HEK293T (cell line): Measurements from ENCODE around the gene IRF2BP2.
A peak's percentile ranks its signal among the peaks of the same experiment; 100 is the strongest.

Source experiments
- ARNT ChIP-seq: fragments of 450-650 bp; IDR thresholded peaks from 2 replicates; pipeline ENCODE4 v1.6.1; 2017; ENCODE audit warnings: mild to moderate bottlenecking
- BHLHE40 ChIP-seq: fragments of 450-650 bp; IDR thresholded peaks from 2 replicates; pipeline ENCODE4 v1.6.1; 2016; ENCODE audit warnings: mild to moderate bottlenecking, moderate library complexity, borderline replicate concordance
- CTBP1 ChIP-seq: fragments of 450-650 bp; IDR thresholded peaks from 2 replicates; pipeline ENCODE4 v1.6.1; 2016; ENCODE audit warnings: borderline replicate concordance
- ELF4 ChIP-seq: fragments of 450-650 bp; IDR thresholded peaks from 2 replicates; pipeline ENCODE4 v1.6.1; 2017; ENCODE audit warnings: antibody characterized with exemption
- FOXA1 ChIP-seq: fragments of 450-650 bp; IDR thresholded peaks from 2 replicates; pipeline ENCODE4 v1.6.1; 2016; ENCODE audit warnings: mild to moderate bottlenecking
- FOXK2 ChIP-seq: fragments of 450-650 bp; IDR thresholded peaks from 2 replicates; pipeline ENCODE4 v1.6.1; 2016; ENCODE audit warnings: mild to moderate bottlenecking
- FOXM1 ChIP-seq: fragments of 450-650 bp; IDR thresholded peaks from 2 replicates; pipeline ENCODE4 v1.6.1; 2017; ENCODE audit warnings: mild to moderate bottlenecking, borderline replicate concordance
- HDGF ChIP-seq: fragments of 450-650 bp; IDR thresholded peaks from 2 replicates; pipeline ENCODE4 v1.6.1; 2017; ENCODE audit warnings: antibody characterized with exemption, borderline replicate concordance
- L3MBTL2 ChIP-seq: fragments of 450-650 bp; conservative IDR thresholded peaks from 2 replicates; pipeline ENCODE4 v1.6.1; 2016; ENCODE audit warnings: mild to moderate bottlenecking
- NFRKB ChIP-seq: fragments of 450-650 bp; IDR thresholded peaks from 2 replicates; pipeline ENCODE4 v1.6.1; 2016; ENCODE audit warnings: mild to moderate bottlenecking, moderate library complexity
- PKNOX1 ChIP-seq: fragments of 450-650 bp; IDR thresholded peaks from 2 replicates; pipeline ENCODE4 v1.6.1; 2016
- SP1 ChIP-seq: fragments of 450-650 bp; IDR thresholded peaks from 2 replicates; pipeline ENCODE4 v1.6.1; 2017
- SUZ12 ChIP-seq: fragments of 450-650 bp; IDR thresholded peaks from 2 replicates; pipeline ENCODE4 v1.6.1; 2016; ENCODE audit warnings: mild to moderate bottlenecking
- TARDBP ChIP-seq: fragments of 450-650 bp; IDR thresholded peaks from 2 replicates; pipeline ENCODE4 v1.6.1; 2016

DNA sequence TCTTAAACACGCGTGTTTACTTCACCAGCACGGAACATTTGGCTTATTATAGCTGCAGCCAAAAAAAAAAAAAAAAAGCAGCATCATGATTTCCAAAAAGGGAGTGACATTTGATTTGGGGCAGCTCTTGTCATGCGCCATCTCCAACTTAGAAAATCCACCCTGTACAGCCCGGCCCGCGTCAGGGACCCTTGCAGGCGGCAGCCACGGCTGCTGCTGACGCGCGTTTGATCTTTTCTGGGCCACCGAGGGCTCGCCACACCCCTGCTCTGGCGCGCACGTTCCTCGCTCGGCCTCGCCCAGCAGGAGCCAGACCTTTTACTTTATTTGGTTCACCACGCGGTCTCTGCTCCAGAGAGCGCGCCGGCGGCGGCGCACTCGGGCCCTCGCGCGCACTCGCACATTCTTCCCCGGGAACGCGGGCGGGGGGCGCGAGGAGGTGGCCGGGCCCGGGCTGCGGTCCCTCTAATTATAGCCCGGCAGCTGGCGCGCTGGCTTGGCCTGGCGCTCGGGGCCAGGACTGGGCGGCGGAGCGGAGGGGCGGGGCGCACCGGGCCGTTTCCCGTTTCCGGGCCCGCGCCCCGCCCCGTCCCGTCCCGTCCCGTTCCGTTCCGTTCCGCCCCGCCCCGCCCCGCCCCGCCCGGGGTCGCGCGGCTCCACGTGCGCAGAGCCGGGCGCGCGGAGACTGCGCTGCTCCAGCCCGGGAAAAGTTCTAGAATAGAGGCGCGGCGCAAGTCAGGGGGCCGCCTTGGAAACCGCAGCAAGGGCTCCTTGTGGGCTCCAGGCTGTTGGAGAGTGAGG is 10.2 kb downstream of the IRF2BP2 start:
- TF ChIP-seq ELF4 = no peak
- no peak for TF ChIP-seq FOXM1
- TF ChIP-seq BHLHE40 = no peak
- no peak for TF ChIP-seq FOXK2
- TF ChIP-seq PKNOX1 = no peak
- TF ChIP-seq SP1 = no peak
- TF ChIP-seq FOXA1 = no peak
- no peak for TF ChIP-seq SUZ12
- TF ChIP-seq HDGF = no peak
- TF ChIP-seq L3MBTL2 = peak; percentile 96
- TF ChIP-seq NFRKB = no peak
- TF ChIP-seq ARNT = no peak
- peak; percentile 59; the same call in 1 of the 2 replicates for TF ChIP-seq CTBP1
- TF ChIP-seq TARDBP = no peak
